Ishikawa (cell line): ENCODE results near the gene SON.

Experiments used
- TAF1 ChIP-seq: IDR thresholded peaks from 2 replicates; pipeline ENCODE4 v1.6.1; 2012; ENCODE audit warnings: low read depth, mild to moderate bottlenecking
- YY1 ChIP-seq: IDR thresholded peaks from 2 replicates; pipeline ENCODE4 v1.6.1; 2012; ENCODE audit warnings: low read depth

DNA sequence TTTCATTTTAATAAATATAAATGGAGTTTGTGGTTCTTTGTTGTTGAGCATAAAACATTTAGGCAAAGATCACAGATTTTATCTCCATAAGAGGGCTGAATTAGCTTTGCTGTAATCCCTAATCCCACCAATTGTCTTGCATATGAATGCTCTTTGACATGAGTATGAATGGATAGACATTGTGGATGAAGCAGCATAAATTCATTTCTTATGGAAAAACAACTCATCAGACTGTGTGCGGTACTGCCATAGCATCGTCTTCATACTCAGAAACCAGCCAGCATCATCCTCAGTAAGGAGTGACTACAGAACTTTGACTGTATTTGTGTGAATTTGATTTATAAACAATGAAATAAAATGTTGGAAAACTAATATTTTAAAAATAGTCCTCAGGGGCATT lies 19.6 kb downstream of the SON start:
- TF ChIP-seq YY1: no peak
- no peak for TF ChIP-seq TAF1
